HG02759 (cell line): ENCODE data around the gene MED26.

Experiments
- ATAC-seq: cut with Tn5 transposase; IDR thresholded peaks from one replicate; pipeline ENCODE4 v1.9.1; 2021; ENCODE audit warnings: mild to moderate bottlenecking, moderate library complexity; ENCODE audit not compliant: unreplicated experiment

The MED26 gene

GRCh38 chr19:16591803-16592556 lies 36.0 kb downstream of the MED26 start:
- no peak for ATAC-seq

GRCh38 chr19:16590876-16591802 lies 36.9 kb downstream of the MED26 start:
- no peak for ATAC-seq

DNA sequence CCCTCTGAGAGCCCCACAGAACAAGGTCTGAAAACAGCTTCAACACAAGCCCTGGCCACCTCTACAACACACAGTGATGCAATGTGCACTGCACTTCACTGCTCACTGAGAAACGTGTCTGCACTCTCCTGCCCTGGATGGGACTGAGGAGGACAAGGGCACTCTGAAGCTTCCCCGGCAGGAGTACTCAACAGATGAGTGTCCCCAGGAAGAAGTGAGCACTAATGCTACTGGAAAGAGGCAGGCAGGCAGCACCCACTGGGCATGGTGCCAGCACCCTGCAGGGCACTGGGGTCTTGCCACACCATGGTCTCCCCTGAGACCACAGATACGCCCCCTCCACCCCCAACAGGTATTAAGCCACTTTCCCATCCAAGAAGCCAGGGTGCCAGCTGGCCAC lies 38.1 kb downstream of the MED26 start:
- ATAC-seq, result no peak

GRCh38 chr19:16588824-16589577 lies 39.0 kb downstream of the MED26 start:
- ATAC-seq, result peak; percentile 3

DNA sequence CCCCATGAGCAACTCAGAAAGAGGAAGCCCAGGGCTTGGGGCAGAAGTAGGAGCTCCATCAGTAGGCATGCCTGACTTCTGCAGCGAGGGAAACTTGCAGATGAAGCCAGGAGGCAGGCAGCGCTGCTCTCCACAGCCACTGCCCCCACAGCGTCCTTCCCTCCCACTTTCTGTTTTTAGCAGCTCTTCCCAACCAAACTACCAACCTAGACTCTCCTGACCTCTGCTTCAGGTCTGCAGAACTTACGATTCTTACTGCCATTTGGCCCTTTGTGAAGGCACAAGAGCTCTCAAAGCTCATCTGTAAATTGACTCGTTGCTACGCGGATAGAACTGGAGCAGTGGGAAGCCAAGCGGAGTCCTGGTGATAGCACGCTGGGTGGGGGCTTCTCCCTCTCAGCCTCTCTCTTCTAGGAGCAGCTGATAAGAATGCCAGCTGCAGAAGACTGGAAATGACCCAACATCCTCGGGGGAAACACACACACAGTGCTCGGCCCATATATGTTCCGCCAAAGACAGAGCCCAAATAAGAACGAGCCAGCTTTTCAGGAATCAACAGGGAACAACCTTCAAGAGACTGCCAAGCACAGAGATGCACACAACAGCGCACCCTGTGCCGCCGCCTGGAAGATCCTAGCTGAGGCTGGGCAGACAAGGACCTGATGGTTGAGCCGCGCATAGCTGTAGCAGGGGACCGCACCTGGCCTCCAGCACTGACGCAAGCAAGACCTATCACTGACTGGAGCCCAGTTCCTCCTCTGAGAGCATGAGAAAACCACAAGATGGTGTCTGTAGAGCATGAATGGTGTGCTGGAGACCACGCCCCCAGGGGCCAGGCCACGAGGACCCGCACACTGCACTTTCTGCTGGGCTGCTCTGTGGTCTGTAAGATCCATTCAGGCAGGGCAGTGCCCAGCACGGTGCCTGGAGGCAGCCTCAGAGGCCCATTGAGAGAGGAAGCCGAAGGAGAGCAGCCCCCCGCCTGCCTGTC lies 39.9 kb downstream of the MED26 start:
- ATAC-seq, result peak; percentile 34

DNA sequence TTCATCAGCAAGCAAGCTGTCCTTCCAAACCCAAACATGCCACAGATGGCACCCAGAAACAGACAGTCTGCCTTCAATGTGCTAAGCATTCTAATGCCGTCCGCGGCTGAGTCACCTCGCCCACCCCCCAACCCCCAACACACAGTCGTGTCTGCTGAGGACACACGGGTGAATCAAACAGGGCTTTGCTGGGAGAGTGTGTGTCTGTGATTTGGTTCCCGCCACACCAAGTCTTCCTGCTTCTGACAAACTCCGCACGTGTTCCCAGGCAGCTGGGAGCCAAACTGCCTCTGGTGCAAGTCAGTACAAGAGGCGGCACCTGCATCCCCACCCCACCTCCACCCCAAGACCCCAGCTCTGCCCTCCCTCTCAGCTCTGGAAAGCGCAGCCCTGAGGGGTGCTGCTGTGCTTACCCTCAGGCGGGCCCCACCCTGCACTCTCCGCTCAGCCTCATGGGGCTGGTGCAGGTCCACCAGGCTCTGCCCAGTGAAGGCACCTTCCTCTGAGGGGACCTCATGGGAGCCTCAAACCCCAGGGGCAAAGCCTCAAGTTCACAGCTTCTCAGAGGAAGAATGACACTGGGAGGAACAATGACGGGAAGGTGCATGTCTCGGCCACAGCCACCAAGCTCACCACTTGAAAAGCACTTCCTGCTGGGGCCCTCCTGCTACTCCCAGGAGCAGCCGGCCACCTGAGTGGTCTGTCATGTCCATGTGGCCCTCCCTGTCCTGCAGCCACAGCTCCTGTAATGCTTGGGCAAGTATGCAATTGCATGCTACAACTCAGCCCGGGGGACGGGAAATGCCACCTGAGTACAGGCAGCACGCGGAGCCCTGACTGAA lies 40.8 kb downstream of the MED26 start:
- ATAC-seq, result no peak

DNA sequence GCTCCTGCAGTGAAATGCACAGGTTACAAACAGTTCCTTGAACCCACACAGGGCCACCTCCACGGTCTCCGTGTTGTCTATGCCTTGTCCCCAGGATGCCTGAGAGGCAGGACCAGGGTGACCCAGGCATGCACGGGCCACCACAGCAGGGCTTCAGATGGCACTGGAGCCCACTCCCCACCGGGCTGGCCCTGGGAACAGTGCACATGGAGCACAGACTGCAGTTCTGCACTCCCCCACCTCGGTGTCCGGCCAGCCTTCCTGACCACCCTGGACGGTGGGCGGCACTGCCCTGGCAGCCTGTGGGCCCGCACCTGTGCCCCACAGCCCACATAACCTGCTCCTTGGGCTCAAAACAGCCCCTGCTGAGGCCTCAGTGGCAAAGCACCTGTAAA lies 41.5 kb downstream of the MED26 start:
- no peak for ATAC-seq

- peak; percentile 36 for ATAC-seq
Observed at GRCh38 chr19:16585808-16586476, 42.1 kb downstream of the MED26 start.

DNA sequence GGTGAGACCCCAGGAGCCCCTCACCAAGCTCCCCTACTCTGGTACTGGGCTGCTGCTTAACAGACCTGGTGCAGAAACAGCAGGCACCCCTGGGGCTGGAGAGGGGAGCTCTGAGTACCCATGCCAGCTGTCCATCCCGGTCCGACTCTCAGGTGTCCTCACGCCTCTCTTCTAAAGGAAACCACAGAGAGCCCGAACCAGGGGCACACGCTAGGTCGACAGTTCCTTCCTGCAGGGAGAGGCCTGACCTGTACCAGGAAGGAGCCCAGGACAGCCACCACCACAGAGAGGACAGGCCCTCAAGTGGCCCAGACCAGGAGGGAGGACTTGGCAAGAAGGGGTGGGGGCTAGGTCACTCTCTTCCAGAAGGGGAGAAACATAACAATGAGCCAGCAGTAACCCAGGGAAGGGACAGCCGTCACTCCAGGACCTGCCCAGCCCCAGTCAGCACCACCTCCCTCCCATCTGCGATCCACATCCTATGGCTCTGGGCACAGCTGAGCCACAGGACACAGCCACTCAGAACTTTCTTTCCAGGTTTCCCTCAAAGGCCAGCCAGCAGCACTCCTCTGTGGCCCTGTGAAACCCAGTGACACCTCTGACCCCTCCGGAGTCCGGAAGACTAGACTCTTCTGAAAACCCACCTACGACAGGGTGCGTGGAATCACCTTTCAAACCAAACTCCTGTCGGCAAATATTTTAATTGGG lies 42.8 kb downstream of the MED26 start:
- no peak for ATAC-seq

- peak; percentile 48 for ATAC-seq
Observed at GRCh38 chr19:16584248-16585093, 43.5 kb downstream of the MED26 start.

DNA sequence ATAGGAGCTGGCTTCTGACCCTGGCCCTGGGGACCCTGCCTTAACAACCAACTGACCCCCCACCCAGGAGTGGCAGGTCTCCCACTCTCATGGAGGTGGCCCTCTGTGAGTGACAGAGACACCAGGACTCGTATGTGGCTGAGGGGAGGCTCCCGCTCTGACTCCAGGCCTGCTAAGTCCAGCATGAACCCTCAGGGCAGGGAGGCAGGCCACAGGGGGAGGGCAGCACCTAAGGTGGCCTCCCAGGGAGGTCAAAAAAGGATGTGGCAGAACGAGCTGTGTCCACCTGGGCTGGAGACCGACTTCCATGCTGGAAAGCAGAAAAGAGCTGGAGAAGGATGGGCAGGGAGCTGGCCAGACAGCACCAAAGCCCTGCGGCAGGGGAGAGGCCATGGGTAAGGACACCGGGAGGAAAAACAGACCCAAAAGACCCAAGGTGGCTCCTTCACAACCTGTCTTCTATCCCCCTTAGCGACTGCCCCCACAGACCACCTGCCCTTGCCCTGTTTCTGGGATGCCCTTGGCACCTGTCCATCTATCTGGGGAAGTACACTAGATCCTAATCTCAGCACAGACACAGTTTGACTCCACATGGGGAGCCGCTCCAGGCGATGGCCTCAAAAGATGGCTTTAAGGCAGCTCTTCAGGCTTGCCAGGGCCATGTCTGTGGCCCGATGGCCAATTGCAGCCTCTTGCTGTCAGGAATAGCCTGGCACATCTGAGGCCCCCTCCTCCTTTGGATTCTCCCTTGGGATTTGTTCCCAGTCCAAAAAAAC lies 45.3 kb downstream of the MED26 start:
- no peak for ATAC-seq

DNA sequence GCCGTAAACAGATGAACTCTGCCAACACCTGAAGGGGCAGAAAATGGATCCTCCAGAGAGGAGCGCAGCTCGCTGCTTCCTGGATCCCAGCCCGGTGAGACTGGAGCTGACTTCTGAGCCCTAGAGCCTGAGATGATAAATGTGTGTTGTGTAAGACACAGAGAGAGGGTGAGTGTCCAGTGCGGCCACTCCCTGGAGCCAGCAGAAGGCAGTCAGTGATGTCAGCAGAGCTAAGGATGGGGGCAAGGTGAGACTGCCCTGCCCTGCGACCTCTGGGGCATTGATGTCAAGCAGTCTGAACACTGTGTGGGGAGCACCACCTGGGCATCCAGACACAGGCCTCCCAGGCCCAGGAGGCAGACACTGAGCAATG lies 46.0 kb downstream of the MED26 start:
- no peak for ATAC-seq

DNA sequence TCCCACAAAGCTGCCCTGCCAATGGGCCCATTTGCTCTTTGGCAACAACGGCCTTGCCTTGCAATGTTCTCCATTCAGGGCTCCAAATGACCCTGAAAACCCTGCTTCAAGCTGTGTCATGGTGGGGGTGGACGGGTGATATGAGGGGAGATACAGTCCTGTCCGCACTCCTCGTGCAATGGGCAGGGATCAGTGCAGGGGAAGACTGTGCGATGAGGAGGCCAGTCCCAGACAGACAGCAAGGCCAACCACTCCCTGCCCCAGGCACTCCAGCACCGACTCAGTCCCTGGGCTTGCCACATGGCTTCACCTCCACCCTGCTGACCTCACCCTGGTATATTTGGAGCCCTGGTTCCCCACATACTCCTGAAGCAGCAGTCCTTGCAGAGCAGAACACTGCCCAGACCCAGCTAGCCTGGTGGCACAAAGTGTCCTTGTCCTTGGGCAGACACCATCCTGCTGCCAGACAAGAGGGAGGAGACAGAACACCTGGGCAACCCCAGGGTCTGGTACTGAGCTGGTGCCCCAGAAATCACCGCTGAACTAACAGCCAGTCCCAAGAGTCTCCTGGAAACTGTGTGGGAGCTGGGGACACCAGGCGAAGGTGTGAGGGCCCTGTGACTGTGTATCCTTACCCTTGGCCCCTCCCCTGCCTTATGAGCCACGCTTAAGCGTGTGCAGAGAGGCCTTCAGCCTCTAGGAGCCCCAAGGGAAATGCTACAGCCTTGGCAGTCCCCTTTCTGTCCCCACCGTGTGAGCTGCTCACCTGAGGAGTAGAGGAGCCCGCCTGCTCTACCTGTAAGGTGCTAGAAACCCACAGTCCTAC lies 46.6 kb downstream of the MED26 start:
- ATAC-seq, result no peak

- ATAC-seq, result no peak
Observed at GRCh38 chr19:16579381-16579780, 48.6 kb downstream of the MED26 start.

GRCh38 chr19:16577531-16577985 lies 50.4 kb downstream of the MED26 start:
- ATAC-seq, result no peak
